GM19328 (cell line): ENCODE results near the gene IGF1.

Source experiments
- ATAC-seq: cut with Tn5 transposase; IDR thresholded peaks from one replicate; pipeline ENCODE4 v1.9.1; 2021; ENCODE audit warnings: mild to moderate bottlenecking, moderate library complexity; ENCODE audit not compliant: unreplicated experiment

The IGF1 gene

DNA sequence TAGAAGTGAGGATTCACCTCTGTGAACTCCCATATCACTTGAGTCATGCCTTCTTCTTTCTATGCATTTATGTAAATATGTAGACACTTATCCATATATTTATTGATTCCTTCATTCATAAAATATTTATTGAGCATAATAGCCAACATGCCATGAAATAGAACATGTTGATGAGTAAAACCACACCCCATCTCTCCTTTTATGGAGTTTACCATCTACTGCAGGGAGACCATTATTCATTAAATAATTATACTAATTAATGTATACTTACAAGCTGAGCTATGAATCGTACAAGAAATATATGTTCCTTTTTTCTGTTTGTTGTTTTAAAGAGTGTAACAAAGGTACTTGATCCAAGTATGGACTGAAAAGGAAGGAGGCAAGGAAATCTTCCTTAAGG is 17.4 kb upstream of the IGF1 start:
- no peak for ATAC-seq

DNA sequence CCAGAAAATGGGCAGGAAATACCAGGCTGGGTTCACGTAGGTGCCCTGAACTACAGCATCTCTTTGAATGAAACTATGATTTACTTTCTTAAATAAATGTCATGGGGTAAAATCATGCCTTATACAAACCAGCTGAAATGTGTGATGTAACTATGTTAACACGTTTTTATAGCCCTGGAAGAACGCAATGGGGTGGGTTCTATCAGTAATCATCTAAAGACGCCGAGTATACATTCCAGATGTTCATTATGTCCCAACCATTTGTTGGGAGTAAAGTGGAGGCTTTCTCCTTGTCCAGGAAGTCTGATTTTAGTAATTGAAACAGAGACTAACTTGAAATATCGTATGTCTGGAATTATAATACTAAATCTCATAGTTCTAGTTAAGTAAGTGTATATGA is 16.2 kb upstream of the IGF1 start:
- ATAC-seq = no peak

DNA sequence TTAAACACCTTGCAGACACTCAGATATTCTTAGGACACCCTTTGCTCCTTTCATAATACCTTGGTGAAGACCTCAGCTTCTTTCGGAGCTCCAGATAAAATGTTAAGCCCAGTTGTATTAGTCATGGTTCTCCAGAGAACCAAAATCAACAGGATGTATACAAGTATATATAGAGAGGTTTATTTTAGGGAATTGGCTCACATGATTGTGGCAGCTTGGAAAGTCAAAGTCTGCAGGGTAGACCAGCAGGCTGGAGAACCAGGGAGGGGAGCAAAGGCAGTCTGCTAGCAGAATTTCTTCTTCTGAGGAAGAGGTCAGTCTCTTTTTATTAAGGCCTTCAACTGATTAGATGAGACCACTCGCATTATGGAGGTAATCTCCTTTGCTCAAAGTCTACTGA is 6.9 kb upstream of the IGF1 start:
- ATAC-seq = no peak

DNA sequence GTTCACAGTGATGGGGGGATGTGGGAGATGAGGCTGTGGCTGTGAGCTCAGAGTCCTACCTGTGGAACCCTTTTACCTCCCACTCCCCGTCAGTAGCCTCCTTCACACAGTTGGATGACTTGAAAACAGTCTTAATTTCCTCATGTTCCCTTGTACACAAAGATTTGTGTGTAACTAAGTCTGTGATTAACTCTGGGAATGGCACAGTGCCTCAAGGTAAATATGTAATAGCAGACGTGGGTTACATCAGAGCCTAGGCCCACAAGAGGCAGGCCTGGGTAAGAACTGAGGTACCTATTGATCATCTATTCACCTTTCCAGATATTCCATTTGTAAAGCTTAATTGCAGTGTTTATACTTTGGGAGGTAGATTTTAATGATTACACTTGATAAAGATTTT is 5.8 kb upstream of the IGF1 start:
- ATAC-seq = no peak

DNA sequence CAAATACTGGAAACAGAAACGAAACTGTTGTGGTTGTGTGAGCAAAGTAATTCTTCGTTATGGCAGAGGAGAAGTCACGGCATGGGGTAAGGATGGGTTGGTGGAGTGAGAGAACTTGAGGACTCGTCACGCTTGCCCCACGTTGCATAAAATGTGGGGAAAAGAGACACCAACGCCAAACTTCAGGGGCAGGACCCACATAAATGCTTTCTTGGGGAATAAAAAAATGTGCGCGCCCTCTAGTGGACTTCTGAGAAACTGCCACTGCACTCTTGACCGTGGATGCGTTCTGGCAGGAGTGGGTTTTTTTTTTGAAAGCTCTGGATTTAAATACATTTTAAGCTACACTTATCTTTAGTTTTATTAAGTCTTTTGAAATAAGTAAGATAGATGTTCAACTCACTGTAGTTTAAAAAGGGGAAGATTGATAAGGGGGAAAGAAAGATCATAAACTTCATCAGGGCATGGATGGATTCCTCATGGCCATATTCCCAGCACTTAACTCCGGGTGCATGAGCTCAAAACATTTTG is 4.1 kb upstream of the IGF1 start:
- peak; percentile 45 for ATAC-seq

DNA sequence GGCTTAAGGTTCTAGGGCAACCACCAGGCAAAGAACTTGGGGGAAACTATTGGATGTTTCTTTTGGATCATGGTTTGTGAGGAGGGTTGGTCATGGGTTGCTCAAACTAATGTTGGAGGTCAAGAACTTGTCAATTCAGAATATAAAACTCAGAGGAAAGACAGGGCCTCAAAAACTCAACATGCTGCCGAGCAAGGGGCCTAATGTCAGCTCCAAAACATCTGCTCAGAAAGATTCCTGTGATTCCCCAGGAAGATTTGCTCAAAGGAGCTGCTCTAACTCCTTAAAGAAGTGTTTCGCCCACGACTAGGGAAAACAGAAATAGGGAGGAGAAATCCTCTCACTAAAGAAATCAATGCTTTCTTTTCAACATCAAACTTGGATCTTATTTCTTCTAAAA is 3.7 kb upstream of the IGF1 start:
- ATAC-seq = no peak

- peak; percentile 57 for ATAC-seq
Measured at GRCh38 chr12:102483466-102483865, 3.1 kb upstream of the IGF1 start.

DNA sequence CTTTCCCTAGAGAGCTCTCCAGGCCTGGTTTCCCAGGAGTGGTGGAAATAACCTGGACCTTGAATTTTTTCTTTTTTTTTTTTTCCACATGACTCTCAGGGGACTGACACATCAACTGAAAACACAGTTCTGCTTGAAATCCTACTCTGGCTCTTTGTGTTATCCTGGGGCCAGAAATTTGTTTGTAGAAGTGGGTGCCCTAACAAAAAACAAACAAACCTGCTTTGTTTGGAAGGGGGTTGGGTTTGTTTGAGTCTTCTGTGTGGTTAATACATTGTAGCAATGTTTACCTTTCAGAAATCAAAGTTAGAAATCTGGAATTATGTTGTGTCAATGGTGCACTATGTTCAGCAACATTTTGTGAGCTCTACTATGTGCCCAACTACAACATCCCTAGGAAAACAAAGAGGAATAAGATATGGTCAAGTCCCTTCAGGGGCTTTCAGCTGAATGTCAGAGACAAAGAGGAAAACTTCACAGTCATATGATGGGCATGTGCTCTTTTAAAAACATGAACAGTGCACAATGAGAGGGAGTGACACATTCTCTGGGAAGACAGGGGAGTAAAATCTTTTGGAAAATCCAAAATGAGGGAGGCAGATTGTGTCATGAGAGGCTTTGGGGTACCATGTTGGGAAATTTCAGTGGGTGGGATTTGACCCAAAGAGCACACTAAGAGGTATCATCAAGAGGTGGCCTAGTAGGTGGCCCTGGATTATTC is 1.5 kb upstream of the IGF1 start:
- no peak for ATAC-seq

GRCh38 chr12:102479939-102480338 is 424 bp downstream of the IGF1 start:
- ATAC-seq = no peak

DNA sequence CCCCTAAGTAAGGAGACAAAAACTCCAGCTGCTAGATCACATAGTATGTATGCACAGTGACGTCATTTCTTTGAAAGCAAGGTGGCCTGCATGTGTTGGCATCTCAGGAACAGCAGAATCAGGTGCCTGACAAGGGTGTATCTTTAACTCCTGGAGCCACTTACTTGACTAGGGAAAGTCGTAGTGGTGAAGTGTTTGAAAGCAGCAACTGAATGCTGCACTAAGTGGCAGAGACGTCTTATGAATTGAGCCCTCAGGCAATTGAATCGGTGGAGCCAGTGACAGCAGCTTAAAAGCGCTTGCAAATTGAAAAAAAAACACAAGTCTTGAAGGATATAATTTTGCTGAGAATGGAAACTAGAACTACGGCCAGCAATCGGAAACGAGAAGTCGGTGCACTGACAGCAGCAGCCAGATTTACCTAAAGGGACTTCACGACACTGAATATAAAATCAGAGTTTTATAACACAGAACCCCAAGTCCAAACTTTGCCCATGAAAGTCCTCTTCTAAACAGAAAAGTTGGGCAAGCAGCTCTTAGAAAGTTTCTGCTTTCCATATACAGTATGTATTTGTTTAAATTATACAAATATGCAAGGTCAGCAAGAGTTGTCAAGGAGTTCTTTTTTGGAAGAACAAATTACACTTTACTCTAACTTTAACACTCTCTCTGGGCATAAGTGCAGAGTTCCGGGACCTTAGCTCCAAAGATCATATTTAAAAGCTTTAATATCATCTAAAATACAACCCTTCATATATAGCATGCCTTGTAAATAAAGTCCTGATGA is 1.1 kb downstream of the IGF1 start:
- peak; percentile 15 for ATAC-seq

- ATAC-seq = peak; percentile 43
Measured at GRCh38 chr12:102478405-102479098, 1.8 kb downstream of the IGF1 start.

GRCh38 chr12:102475355-102475754 is 5.0 kb downstream of the IGF1 start:
- no peak for ATAC-seq

DNA sequence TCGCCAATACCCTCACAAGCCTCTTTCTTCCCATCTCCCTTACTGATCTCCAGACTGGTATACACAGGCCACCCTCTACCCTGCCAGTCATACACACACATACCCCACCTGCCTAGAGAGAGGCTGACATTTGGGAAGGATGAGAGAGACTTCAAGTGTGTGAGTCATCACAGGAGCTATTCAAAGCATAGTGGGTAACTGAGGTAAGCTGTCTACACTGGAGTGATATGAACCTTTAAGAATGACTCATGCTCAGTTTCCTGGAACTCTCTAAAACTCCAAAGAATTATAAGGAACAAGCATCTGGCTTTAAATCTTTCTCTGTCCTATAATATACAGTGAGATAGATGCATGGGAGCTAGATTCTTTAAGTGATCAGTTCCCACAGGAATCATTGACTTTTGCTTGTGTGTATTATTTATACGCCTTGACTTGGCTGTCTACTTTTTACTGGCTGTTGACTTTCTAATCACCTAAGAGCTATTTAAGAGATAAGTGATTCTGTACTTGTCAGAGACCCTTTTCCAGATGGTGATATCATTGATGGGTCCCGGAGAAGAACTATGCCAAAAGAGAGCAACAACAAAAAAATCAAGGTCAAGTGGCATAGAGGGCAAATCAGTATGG is 5.8 kb downstream of the IGF1 start:
- ATAC-seq = no peak

DNA sequence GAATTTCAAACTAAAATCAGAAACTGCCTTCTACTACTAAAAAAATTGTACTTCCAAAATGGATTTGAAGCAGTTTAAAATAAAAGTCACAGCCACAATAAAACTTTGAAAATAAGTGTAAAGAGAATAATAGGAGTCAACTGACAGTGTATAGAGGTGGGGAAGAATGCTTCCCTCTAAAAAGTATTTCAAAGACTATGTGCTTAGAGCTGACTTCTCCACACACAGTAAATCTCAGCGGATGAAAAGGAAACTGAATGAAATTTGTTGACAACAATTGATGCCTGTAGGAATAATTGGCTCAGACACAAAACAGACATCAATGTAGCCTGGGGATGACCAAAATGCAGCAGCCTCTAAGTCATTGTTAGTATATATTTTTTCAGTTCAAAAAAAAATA is 7.9 kb downstream of the IGF1 start:
- no peak for ATAC-seq

- no peak for ATAC-seq
Measured at GRCh38 chr12:102471556-102471955, 8.8 kb downstream of the IGF1 start.

- no peak for ATAC-seq
Measured at GRCh38 chr12:102470945-102471344, 9.4 kb downstream of the IGF1 start.

- no peak for ATAC-seq
Measured at GRCh38 chr12:102468261-102468915, 12.0 kb downstream of the IGF1 start.

DNA sequence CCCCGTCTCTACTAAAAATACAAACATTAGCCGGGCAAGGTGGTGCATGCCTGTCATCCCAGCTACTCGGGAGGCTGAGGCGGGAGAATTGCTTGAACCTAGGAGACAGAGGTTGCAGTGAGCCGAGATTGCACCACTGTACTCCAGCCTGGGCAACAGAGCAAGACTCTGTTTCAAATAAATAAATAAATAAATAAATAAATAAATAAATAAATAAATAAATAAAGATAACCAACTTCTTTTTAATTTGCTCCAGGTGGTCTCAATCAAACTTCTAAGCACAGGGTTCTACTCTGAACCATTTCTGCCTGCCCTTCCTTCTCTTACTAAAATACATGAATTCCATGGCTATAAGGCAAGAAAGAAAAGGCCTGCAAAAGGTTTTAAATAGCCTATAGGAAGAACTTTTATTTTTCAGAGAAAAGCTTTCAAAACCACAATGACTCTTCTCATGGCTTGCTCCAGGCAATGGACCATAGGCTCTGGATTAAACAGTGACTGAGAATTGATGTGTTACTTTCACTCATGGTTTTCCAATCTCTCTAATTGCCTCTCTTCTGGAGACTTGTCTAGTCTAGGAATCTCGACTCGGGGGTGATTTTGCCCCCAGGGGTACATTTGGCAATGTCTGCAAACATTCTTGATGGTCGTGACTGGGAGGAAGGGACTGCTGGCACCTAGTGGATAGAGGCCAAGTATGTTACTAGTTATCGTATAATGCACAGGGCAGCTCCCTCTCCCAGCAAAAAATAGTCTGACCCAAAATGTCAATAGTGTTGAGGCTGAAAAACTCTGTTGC is 14.4 kb downstream of the IGF1 start:
- no peak for ATAC-seq

DNA sequence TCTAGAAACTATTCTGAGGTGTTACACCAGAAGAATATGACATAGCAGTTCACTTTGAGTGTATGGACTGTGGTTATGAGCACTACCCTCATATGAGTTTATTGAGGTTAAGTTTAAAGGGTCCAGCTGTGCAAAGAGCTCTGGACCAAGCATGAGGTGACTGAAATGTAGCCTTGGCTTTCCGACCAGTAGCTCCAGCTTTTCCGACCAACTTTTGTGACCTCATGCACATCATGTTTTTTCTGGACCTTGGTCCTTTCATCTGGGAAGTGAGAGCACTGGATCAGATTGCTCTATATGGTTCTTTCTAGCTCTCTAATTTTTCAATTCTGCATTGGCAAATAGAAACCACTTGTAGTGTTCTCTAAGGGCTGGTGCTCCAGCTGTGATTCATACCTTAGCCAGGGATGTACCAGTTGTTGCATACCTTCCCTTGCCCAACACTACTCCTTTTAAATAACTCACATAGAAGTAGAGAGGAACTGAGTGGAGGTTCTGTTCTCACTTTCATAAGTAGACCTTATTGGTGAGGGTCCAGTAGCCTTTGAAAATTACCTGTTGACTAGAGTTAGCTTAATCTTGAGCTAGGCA is 16.6 kb downstream of the IGF1 start:
- ATAC-seq = no peak
